HG03159 (cell line): Measurements from ENCODE around the gene FOXJ1.

Experiments
- ATAC-seq: cut with Tn5 transposase; IDR thresholded peaks from one replicate; pipeline ENCODE4 v1.9.1; 2021; ENCODE audit warnings: mild to moderate bottlenecking, moderate library complexity; ENCODE audit not compliant: unreplicated experiment

Gene FOXJ1

GRCh38 chr17:76094046-76094445 lies 47.0 kb downstream of the FOXJ1 start:
- no peak for ATAC-seq

- no peak for ATAC-seq
These were observed 48.3 kb downstream of the FOXJ1 start for GRCh38 chr17:76092526-76093413.

- no peak for ATAC-seq
These were observed 49.3 kb downstream of the FOXJ1 start for GRCh38 chr17:76091526-76092286.

- ATAC-seq: no peak
These were observed 50.4 kb downstream of the FOXJ1 start for GRCh38 chr17:76090517-76091129.

GRCh38 chr17:76089680-76090516 lies 51.1 kb downstream of the FOXJ1 start:
- ATAC-seq: no peak

- no peak for ATAC-seq
These were observed 52.0 kb downstream of the FOXJ1 start for GRCh38 chr17:76088868-76089576.

- ATAC-seq: no peak
These were observed 52.8 kb downstream of the FOXJ1 start for GRCh38 chr17:76088041-76088867.

GRCh38 chr17:76087531-76087930 lies 53.5 kb downstream of the FOXJ1 start:
- ATAC-seq: no peak

- no peak for ATAC-seq
These were observed 54.7 kb downstream of the FOXJ1 start for GRCh38 chr17:76086384-76086783.
